HG03139 (cell line): ENCODE data around the gene MFSD2A.
"Not testable (repeated sequence)": the region's sequence is repeated elsewhere in the genome, so short reads cannot be mapped to it uniquely, and the experiment has no call there.

ENCODE experiments used
- ATAC-seq: cut with Tn5 transposase; IDR thresholded peaks from one replicate; pipeline ENCODE4 v1.9.1; 2021; ENCODE audit not compliant: unreplicated experiment

Gene MFSD2A

GRCh38 chr1:39996396-39997004, 41.6 kb downstream of the MFSD2A start:
- ATAC-seq = no peak

GRCh38 chr1:40001456-40001855, 46.5 kb downstream of the MFSD2A start:
- ATAC-seq = no peak

GRCh38 chr1:40003156-40004093, 48.5 kb downstream of the MFSD2A start:
- no peak for ATAC-seq

- ATAC-seq = no peak
These were observed 49.9 kb downstream of the MFSD2A start for GRCh38 chr1:40004857-40005256.

- not testable (repeated sequence) for ATAC-seq
These were observed 52.6 kb downstream of the MFSD2A start for GRCh38 chr1:40007481-40008034.

GRCh38 chr1:40011198-40011597, 56.3 kb downstream of the MFSD2A start:
- ATAC-seq = no peak

GRCh38 chr1:40014253-40014706, 59.3 kb downstream of the MFSD2A start:
- ATAC-seq = no peak

GRCh38 chr1:40014812-40015594, 60.1 kb downstream of the MFSD2A start:
- no peak for ATAC-seq

GRCh38 chr1:40017951-40018575, 63.1 kb downstream of the MFSD2A start:
- no peak for ATAC-seq
